HG02798 (cell line): ENCODE measurements around the gene PCDHGB1.
"Not testable (repeated sequence)": the region's sequence is repeated elsewhere in the genome, so short reads cannot be mapped to it uniquely, and the experiment has no call there.

ENCODE experiments used
- ATAC-seq: cut with Tn5 transposase; IDR thresholded peaks from one replicate; pipeline ENCODE4 v1.9.1; 2021; ENCODE audit warnings: mild to moderate bottlenecking; ENCODE audit not compliant: unreplicated experiment, poor library complexity

PCDHGB1 gene

GRCh38 chr5:141343953-141344463, 5.9 kb upstream of the PCDHGB1 start:
- no peak for ATAC-seq

DNA sequence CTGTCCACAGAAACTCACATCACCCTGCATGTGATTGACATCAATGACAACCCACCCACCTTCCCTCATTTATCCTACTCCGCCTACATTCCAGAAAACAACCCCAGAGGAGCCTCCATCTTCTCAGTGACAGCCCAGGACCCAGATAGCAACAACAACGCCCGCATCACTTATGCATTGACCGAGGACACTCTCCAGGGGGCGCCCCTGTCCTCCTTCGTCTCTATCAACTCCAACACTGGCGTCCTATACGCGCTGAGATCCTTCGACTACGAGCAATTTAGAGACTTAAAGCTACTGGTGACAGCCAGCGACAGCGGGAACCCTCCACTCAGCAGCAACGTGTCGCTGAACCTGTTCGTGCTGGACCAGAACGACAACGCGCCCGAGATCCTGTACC, 4.6 kb upstream of the PCDHGB1 start:
- no peak for ATAC-seq

DNA sequence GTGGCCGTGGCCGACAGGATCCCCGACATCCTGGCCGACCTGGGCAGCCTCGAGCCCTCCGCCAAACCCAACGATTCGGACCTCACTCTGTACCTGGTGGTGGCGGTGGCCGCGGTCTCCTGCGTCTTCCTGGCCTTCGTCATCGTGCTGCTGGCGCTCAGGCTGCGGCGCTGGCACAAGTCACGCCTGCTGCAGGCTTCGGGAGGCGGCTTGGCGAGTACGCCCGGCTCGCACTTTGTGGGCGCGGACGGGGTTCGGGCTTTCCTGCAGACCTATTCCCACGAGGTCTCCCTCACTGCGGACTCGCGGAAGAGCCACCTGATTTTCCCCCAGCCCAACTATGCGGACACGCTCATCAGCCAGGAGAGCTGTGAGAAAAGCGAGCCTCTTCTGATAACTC, 3.9 kb upstream of the PCDHGB1 start:
- not testable (repeated sequence) for ATAC-seq

- ATAC-seq: no peak
Measured at GRCh38 chr5:141351591-141351990, 1.7 kb downstream of the PCDHGB1 start.

DNA sequence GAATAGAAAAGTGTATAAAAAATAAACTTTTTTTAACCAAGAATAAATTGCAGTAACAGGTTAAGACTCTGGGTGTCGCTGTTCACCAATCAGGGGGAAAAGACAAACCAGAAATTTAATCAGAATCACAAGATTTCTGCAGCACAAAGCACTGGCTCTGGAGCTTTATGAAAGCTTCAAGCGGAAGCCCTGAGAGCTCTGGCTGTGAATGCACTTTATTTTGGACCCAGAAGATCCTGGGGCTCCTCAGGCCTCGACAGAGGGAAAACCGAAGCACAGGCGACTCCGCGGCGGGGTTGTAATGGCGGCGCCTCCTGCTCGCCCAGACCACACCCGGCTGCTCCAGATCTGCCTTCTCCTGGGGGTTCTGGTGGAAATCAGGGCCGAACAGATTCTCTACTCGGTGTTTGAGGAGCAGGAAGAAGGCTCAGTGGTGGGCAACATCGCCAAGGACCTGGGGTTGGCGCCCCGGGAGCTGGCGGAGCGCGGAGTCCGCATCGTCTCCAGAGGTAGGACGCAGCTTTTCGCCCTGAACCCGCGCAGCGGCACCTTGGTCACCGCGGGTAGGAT, 5.1 kb downstream of the PCDHGB1 start, which contains the start of gene PCDHGA4:
PCDHGA4 (plus strand) TSS at position 122 of the 570 bp plus-strand sequence; CDS start at position 209, 87 bp downstream.
- ATAC-seq: no peak

DNA sequence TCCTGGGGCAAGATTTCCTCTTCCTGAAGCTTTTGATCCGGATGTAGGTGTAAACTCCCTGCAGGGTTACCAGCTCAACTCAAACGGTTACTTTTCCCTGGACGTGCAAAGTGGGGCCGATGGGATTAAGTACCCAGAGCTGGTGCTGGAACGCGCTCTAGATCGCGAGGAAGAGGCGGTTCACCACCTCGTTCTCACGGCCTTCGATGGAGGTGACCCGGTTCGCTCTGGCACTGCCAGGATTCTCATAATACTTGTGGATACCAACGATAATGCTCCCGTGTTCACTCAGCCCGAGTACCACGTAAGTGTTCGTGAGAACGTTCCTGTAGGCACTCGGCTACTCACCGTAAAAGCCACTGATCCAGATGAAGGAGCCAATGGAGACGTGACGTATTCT, 5.7 kb downstream of the PCDHGB1 start:
- ATAC-seq: no peak

GRCh38 chr5:141356133-141356532, 6.2 kb downstream of the PCDHGB1 start:
- ATAC-seq: no peak

DNA sequence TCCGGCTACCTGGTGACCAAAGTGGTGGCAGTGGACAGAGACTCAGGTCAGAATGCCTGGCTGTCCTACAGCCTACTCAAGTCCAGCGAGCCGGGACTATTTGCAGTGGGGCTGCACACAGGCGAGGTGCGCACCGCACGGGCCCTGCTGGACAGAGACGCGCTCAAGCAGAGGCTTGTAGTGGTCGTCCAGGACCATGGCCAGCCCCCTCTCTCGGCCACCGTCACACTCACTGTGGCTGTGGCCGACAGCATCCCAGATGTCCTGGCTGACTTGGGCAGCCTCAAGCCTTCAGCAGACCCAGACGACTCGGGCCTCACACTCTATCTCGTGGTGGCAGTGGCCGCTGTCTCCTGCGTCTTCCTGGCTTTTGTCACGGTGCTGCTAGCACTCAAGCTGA, 7.1 kb downstream of the PCDHGB1 start:
- ATAC-seq: no peak

DNA sequence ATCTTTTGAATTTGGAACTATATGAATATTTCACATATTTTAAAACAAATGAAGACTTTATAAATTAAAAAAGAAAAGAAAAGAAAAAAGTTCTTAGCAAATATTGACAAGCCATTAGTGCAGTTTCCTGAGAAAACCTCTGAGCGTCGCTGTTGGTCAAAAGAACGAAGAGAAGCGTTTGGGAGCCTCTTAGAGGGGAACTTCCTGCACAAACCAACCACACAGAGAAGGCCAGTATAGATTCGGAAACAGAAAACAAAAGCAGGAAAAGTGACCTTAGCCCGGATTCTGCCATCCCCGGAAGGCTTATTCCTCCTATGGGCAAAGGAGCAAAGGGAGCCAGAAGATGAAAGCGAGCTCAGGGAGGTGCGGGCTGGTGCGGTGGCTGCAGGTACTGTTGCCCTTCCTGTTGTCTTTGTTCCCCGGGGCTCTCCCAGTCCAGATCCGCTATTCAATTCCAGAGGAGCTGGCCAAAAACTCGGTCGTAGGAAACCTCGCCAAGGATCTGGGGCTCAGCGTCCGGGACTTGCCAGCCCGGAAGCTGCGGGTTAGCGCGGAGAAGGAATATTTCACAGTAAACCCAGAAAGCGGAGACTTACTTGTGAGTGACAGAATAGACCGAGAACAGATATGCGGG, 10.0 kb downstream of the PCDHGB1 start, which contains the start of gene PCDHGB2:
PCDHGB2 (plus strand) TSS at position 205 of the 637 bp plus-strand sequence; CDS start at position 347, 142 bp downstream.
- ATAC-seq: no peak

- no peak for ATAC-seq
Measured at GRCh38 chr5:141360685-141361084, 10.8 kb downstream of the PCDHGB1 start.

GRCh38 chr5:141362719-141363118, 12.8 kb downstream of the PCDHGB1 start:
- ATAC-seq: no peak

- ATAC-seq: no peak
Measured at GRCh38 chr5:141363952-141364660, 14.2 kb downstream of the PCDHGB1 start, which contains the start of gene PCDHGA5. Gene PCDHGA5, plus strand, starts transcription at chr5:141364162. Its CDS starts 169 bp downstream, at chr5:141364331.

GRCh38 chr5:141366016-141366896, 16.4 kb downstream of the PCDHGB1 start:
- ATAC-seq: no peak

DNA sequence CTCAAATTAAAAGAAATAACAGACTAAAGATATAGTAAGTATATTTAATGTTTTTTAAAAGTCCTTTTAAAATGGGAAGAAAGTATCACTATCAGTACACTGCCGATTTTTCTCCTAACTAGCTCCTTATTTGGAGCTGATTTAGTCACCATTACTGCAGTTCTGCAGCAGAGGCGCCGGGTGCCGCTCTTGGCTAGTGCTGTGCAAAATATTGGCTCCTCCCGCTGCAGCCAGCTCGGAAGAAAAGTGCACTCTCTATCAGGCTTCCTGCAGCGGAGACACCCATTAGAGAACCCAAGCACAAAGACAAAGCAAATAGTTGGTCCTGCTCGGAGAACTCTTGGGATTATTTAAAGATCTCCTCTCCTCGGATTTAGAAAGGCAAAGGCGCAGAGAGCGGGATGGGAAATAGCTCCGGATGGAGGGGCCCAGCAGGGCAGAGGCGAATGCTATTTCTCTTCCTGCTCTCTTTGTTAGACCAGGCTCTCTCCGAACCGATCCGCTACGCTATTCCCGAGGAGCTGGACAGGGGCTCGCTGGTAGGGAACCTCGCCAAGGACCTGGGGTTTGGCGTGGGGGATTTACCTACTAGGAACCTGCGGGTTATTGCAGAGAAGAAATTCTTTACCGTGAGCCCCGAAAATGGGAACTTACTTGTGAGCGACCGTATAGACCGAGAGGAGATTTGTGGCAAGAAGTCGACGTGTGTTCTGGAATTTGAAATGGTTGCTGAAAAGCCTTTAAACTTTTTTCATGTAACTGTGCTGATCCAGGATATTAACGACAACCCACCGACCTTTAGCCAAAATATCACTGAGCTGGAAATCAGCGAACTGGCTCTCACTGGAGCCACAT, 20.3 kb downstream of the PCDHGB1 start, which contains the start of gene PCDHGB3:
PCDHGB3 (plus strand) TSS at position 249 of the 855 bp plus-strand sequence; CDS start at position 402, 153 bp downstream.
- ATAC-seq: peak; percentile 91

DNA sequence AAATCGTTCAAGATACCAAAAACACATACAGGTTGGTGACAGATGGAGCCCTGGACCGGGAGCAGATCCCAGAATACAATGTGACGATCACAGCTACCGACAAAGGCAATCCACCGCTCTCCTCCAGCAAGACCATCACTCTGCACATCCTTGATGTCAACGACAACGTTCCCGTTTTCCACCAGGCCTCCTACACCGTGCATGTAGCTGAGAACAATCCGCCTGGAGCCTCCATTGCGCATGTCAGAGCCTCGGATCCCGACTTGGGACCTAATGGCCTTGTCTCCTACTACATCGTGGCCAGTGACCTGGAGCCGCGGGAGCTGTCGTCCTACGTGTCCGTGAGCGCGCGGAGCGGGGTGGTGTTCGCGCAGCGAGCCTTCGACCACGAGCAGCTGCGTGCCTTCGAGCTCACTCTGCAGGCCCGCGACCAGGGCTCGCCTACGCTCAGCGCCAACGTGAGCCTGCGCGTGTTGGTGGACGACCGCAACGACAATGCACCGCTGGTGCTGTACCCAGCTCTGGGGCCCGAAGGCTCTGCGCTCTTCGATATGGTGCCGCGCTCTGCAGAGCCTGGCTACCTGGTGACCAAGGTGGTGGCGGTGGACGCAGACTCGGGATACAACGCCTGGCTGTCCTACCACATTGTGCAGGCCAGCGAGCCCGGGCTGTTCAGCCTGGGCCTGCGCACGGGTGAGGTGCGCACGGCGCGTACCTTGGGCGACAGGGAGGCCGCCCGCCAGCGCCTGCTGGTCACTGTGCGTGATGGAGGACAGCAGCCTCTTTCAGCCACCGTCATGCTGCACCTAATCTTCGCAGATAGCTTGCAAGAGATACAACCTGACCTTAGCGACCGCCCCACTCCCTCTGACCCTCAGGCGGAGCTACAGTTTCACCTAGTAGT, 21.9 kb downstream of the PCDHGB1 start:
- no peak for ATAC-seq

GRCh38 chr5:141373673-141374317, 23.9 kb downstream of the PCDHGB1 start, which contains the start of gene PCDHGA6:
Gene PCDHGA6, plus strand, starts transcription at chr5:141373891. Its CDS starts 193 bp downstream, at chr5:141374084.
- ATAC-seq: no peak

DNA sequence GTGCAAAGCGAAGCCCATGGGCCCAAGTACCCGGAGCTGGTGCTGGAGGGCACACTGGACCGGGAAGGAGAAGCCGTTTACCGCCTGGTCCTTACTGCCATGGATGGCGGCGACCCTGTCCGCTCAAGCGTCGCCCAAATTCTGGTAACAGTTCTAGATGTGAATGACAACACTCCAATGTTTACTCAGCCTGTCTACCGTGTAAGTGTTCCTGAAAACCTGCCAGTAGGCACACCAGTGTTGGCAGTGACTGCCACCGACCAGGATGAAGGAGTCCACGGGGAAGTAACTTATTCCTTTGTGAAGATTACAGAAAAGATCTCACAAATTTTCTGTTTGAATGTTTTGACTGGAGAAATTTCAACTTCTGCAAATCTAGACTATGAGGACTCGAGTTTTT, 24.7 kb downstream of the PCDHGB1 start:
- ATAC-seq: no peak
